ENCODE data around the gene TRIM22. TPM values are rescaled to one million over a fixed set of nuclear protein-coding genes. Genes with fewer than 3 reads are reported as not detected.

The TRIM22 gene
- total and polyA plus RNA-seq, 8 donors: 23.1 to 137 (median 27.8) TPM

GRCh38 chr11:5684036-5684645 is 5.4 kb upstream of the TRIM22 start:
- peaks cover 0 to 13% of the 10 kb centered on the region in 2 donors for H3K4me1 ChIP-seq
- intact Hi-C loops (cut with DNase I): no loop called here
- no peaks in the 10 kb centered on the region for H3K27me3 ChIP-seq
- TF ChIP-seq, protein P1, sequence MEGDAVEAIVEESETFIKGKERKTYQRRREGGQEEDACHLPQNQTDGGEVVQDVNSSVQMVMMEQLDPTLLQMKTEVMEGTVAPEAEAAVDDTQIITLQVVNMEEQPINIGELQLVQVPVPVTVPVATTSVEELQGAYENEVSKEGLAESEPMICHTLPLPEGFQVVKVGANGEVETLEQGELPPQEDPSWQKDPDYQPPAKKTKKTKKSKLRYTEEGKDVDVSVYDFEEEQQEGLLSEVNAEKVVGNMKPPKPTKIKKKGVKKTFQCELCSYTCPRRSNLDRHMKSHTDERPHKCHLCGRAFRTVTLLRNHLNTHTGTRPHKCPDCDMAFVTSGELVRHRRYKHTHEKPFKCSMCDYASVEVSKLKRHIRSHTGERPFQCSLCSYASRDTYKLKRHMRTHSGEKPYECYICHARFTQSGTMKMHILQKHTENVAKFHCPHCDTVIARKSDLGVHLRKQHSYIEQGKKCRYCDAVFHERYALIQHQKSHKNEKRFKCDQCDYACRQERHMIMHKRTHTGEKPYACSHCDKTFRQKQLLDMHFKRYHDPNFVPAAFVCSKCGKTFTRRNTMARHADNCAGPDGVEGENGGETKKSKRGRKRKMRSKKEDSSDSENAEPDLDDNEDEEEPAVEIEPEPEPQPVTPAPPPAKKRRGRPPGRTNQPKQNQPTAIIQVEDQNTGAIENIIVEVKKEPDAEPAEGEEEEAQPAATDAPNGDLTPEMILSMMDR (IDR thresholded peaks at IDR 0.05): no peak
- H3K36me3 ChIP-seq: peaks cover 0 to 11% of the 10 kb centered on the region in 2 donors
- H3K9me3 ChIP-seq: no peaks in the 10 kb centered on the region
- H3K27ac ChIP-seq: peak overlapping the region; percentile 93 to 94
- DNase-seq (peak in 1 of 4 donors; percentile 13), ATAC-seq (peak; percentile 20)
- H3K4me3 ChIP-seq: peak overlapping the region; percentile 32 to 58

- peaks cover 0 to 4% of the 10 kb centered on the region in 2 donors for H3K36me3 ChIP-seq
- H3K27ac ChIP-seq: peak within 1 kb of the TSS; percentile 93 to 94
- H3K4me1 ChIP-seq: peaks cover 0 to 17% of the 10 kb centered on the region in 2 donors
- H3K4me3 ChIP-seq: peak within 1 kb of the TSS; percentile 32 to 58
- no peaks in the 10 kb centered on the region for H3K27me3 ChIP-seq
- intact Hi-C loops (cut with DNase I): no loop called here
- TF ChIP-seq, protein P1 (IDR thresholded peaks at IDR 0.05): peak; percentile 39 to 42
- peak; percentile 86 to 95 (median 90) for DNase-seq
- peak; percentile 95 for ATAC-seq
- H3K9me3 ChIP-seq: no peaks in the 10 kb centered on the region
Measured at GRCh38 chr11:5684646-5685362, 4.8 kb upstream of the TRIM22 start, which contains the start of gene TRIM5. TRIM5 (minus strand) TSS chr11:5685074; CDS start chr11:5680177, 4,897 bp downstream.

DNA sequence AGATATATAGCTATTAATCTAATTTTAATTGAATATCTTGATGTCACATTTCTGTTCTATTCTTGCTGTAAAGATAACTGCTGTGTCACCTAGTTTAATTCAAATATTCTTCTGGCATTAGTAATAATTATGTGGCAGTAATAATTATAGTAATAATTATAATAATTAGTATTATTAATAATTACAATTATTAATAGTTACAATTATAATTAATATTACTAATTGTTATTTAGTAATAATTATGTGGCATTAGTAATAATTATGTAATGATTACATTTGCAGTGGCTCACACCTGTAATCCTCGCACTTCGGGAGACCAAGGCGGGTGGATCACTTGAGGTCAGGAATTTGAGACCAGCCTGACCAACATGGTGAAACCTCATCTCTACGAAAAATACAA is 3.2 kb upstream of the TRIM22 start:
- DNase-seq (no peak), ATAC-seq (no peak)
- Histone ChIP-seq H3K27me3 (no peaks in the 10 kb centered on the region), H3K36me3 (no peaks in the 10 kb centered on the region), H3K4me3 (no peak overlapping the region), H3K4me1 (peaks cover 0 to 17% of the 10 kb centered on the region in 2 donors), H3K27ac (no peak overlapping the region), H3K9me3 (no peaks in the 10 kb centered on the region)
- TF ChIP-seq, protein P1 (IDR thresholded peaks at IDR 0.05): no peak
- intact Hi-C loops (cut with DNase I): no loop called here

- intact Hi-C loops (cut with DNase I): no loop called here
- Histone ChIP-seq H3K4me3 (no peak overlapping the region), H3K4me1 (peaks cover 0 to 35% of the 10 kb centered on the region in 2 donors), H3K36me3 (peaks cover 0 to 5% of the 10 kb centered on the region in 2 donors), H3K27ac (peak overlapping the region in 1 of 2 donors; percentile 94), H3K27me3 (no peaks in the 10 kb centered on the region), H3K9me3 (no peaks in the 10 kb centered on the region)
- TF ChIP-seq, protein P1 (IDR thresholded peaks at IDR 0.05): no peak
- ATAC-seq (no peak), DNase-seq (no peak)
Measured at GRCh38 chr11:5688482-5688881, 1.1 kb upstream of the TRIM22 start.

- TF ChIP-seq, protein P1 (IDR thresholded peaks at IDR 0.05): no peak
- intact Hi-C loops (cut with DNase I): no loop called here
- ATAC-seq (peak; percentile 79), DNase-seq (no peak)
- no peaks in the 10 kb centered on the region for H3K27me3 ChIP-seq
- no peaks in the 10 kb centered on the region for H3K9me3 ChIP-seq
- peaks cover 0 to 48% of the 10 kb centered on the region in 2 donors for H3K4me1 ChIP-seq
- H3K27ac ChIP-seq: peak overlapping the region; percentile 94 to 95
- peaks cover 0 to 5% of the 10 kb centered on the region in 2 donors for H3K36me3 ChIP-seq
- peak overlapping the region; percentile 31 to 58 for H3K4me3 ChIP-seq
Measured at GRCh38 chr11:5690216-5690615, 626 bp downstream of the TRIM22 start.
